HL-60 (cell line): ENCODE results near the gene ACKR2.

ENCODE experiments used
- DNase-seq, 2 experiments: peaks; one replicate each; pipeline ENCODE4 v3.0.0-alpha.2; 2010 to 2020; ENCODE audit warnings: low read depth in 1 of 2, low spot score in 1 of 2
- H3K27ac ChIP-seq: fragments of 250-450 bp; sonication (Bioruptor Pico); replicated peaks from 2 replicates; pipeline ENCODE4 v1.5.1; 2020; ENCODE audit warnings: mild to moderate bottlenecking, moderate library complexity
- H3K27me3 ChIP-seq: fragments of 250-450 bp; sonication (Bioruptor Pico); 2 replicates; pipeline ENCODE4 v1.5.1; 2021; ENCODE audit warnings: mild to moderate bottlenecking, moderate library complexity; ENCODE audit not compliant: insufficient read depth, poor library complexity, severe bottlenecking
- H3K4me3 ChIP-seq: replicated peaks from 2 replicates; pipeline ENCODE4 v1.5.1; 2011; ENCODE audit warnings: mild to moderate bottlenecking, control low read depth, low read length; ENCODE audit not compliant: insufficient read depth
- GABPA ChIP-seq: IDR thresholded peaks from 2 replicates; pipeline ENCODE4 v1.6.1; 2012; ENCODE audit warnings: low read depth
- POLR2AphosphoS5 ChIP-seq: IDR thresholded peaks from 2 replicates; pipeline ENCODE4 v1.6.1; 2012; ENCODE audit warnings: low read depth
- SPI1 ChIP-seq: IDR thresholded peaks from 2 replicates; pipeline ENCODE4 v1.6.1; 2012; ENCODE audit warnings: low read depth, mild to moderate bottlenecking, borderline replicate concordance
- TF ChIP-seq, protein P1 (sequence below): IDR thresholded peaks from one replicate; pipeline ENCODE4 v1.5.1; 2011; ENCODE audit warnings: low read length, control low read depth, inconsistent platforms; ENCODE audit not compliant: insufficient read depth
- TF ChIP-seq, protein P2 (sequence below): IDR thresholded peaks from 2 replicates; pipeline ENCODE4 v1.6.1; 2012; ENCODE audit warnings: low read depth; ENCODE audit not compliant: insufficient replicate concordance

Gene ACKR2

GRCh38 chr3:42778644-42779043 is 30.6 kb upstream of the ACKR2 start:
- H3K27ac ChIP-seq = no peak overlapping the region
- no peaks in the 10 kb centered on the region for H3K27me3 ChIP-seq
- TF ChIP-seq, protein P1, sequence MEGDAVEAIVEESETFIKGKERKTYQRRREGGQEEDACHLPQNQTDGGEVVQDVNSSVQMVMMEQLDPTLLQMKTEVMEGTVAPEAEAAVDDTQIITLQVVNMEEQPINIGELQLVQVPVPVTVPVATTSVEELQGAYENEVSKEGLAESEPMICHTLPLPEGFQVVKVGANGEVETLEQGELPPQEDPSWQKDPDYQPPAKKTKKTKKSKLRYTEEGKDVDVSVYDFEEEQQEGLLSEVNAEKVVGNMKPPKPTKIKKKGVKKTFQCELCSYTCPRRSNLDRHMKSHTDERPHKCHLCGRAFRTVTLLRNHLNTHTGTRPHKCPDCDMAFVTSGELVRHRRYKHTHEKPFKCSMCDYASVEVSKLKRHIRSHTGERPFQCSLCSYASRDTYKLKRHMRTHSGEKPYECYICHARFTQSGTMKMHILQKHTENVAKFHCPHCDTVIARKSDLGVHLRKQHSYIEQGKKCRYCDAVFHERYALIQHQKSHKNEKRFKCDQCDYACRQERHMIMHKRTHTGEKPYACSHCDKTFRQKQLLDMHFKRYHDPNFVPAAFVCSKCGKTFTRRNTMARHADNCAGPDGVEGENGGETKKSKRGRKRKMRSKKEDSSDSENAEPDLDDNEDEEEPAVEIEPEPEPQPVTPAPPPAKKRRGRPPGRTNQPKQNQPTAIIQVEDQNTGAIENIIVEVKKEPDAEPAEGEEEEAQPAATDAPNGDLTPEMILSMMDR = no peak
- TF ChIP-seq POLR2AphosphoS5 = no peak
- TF ChIP-seq SPI1 = no peak
- no peak for TF ChIP-seq GABPA
- TF ChIP-seq, protein P2, sequence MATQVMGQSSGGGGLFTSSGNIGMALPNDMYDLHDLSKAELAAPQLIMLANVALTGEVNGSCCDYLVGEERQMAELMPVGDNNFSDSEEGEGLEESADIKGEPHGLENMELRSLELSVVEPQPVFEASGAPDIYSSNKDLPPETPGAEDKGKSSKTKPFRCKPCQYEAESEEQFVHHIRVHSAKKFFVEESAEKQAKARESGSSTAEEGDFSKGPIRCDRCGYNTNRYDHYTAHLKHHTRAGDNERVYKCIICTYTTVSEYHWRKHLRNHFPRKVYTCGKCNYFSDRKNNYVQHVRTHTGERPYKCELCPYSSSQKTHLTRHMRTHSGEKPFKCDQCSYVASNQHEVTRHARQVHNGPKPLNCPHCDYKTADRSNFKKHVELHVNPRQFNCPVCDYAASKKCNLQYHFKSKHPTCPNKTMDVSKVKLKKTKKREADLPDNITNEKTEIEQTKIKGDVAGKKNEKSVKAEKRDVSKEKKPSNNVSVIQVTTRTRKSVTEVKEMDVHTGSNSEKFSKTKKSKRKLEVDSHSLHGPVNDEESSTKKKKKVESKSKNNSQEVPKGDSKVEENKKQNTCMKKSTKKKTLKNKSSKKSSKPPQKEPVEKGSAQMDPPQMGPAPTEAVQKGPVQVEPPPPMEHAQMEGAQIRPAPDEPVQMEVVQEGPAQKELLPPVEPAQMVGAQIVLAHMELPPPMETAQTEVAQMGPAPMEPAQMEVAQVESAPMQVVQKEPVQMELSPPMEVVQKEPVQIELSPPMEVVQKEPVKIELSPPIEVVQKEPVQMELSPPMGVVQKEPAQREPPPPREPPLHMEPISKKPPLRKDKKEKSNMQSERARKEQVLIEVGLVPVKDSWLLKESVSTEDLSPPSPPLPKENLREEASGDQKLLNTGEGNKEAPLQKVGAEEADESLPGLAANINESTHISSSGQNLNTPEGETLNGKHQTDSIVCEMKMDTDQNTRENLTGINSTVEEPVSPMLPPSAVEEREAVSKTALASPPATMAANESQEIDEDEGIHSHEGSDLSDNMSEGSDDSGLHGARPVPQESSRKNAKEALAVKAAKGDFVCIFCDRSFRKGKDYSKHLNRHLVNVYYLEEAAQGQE = no peak
- DNase-seq = no peak
- H3K4me3 ChIP-seq = no peak overlapping the region

DNA sequence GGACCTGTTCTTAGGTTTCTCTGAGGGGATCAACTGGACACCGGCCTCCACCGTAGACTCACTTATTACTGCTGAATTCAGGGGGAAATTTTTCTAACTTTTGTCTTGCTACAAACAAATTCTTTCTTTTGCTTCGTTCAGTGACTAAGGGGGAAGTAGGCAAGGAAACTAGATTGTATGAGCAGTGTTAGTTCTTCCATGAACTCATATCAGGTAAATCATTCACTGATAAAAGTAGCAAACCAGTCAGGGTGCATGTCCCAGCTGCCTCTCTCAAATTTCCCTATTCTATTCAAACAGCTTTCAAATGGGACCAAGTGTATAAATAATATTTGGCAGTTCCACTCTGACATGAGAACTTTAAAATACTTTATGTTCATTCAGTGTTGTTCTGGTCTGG is 28.8 kb upstream of the ACKR2 start:
- no peak for TF ChIP-seq SPI1
- no peak for DNase-seq

DNA sequence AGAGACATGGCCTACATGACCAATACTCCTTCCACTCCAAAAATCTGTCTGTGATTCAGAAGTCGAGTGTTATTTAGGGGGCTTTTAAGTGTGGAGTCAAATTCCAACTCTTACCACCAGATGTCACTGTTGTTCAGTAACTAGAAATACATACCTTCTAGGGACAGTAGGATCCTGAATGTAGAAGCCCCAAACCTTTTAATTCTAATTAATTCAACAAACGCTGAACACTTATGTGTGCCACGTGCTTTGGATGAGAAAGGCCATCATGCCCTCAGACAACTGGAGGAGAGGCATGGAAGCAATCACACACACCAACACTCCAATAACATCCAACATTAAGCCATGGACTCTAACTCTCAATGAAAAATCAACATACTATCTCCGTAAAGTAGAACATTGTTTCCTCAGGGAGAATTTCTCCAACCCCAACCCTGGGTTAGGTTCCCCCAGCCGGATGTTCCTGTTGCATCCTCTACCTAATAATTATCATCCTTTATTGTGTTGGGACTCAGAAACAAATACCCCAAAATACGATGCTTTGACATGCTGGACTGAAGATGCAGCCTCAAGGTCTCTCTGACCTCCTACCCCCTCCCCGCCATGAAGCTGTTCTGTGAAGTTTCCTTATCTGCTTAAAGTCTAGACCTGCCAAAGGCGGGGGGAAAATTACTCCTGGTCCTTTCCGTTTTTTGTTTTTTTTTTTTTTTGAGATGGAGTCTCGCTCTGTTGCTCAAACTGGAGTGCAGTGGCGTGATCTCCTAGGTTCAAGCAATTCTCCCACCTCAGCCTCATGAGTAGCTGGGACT is 28.1 kb upstream of the ACKR2 start:
- Histone ChIP-seq H3K27ac (no peak overlapping the region), H3K4me3 (no peak overlapping the region), H3K27me3 (no peaks in the 10 kb centered on the region)
- no peak for TF ChIP-seq SPI1
- TF ChIP-seq, protein P1 = peak; percentile 51
- DNase-seq = peak in 1 of 2 experiments; percentile 37

More for the DNA sequence above, 28.8 kb upstream of the ACKR2 start:
- Histone ChIP-seq H3K27me3 (no peaks in the 10 kb centered on the region), H3K27ac (no peak overlapping the region), H3K4me3 (no peak overlapping the region)

DNA sequence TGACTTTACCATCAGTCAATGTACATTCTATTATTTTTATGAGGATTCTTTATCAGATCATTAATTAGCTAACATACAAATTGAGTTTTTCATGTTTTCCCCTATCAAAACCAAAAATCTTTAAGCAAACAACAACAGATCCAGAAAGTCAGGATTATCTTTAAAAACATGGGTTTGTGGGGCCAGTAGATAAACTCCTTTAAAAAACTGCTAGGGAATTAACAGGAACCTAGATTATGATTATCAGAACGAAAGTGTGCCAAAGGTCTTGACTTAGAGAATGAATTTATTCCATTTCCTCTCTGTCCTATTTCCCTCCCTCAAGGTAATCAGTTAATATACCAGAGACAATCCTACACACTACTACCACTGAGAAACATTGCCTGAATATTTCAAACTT is 23.0 kb upstream of the ACKR2 start:
- no peak for TF ChIP-seq POLR2AphosphoS5
- no peak for TF ChIP-seq SPI1
- TF ChIP-seq, protein P1 = no peak
- no peak for DNase-seq
- H3K4me3 ChIP-seq = no peak overlapping the region
- no peak overlapping the region for H3K27ac ChIP-seq
- H3K27me3 ChIP-seq = no peaks in the 10 kb centered on the region

GRCh38 chr3:42786631-42787030 is 22.6 kb upstream of the ACKR2 start:
- Histone ChIP-seq H3K27ac (no peak overlapping the region), H3K4me3 (no peak overlapping the region), H3K27me3 (no peaks in the 10 kb centered on the region)
- DNase-seq = no peak
- TF ChIP-seq GABPA (no peak), POLR2AphosphoS5 (no peak), SPI1 (no peak)
- TF ChIP-seq, protein P2 = no peak
- TF ChIP-seq, protein P1 = no peak
